OCI-LY7 (cell line): Measurements from ENCODE around the gene ESRRG. TPM values are rescaled to one million over a fixed set of nuclear protein-coding genes. Genes with fewer than 3 reads are reported as not detected.
"Not testable (repeated sequence)": the region's sequence is repeated elsewhere in the genome, so short reads cannot be mapped to it uniquely, and the experiment has no call there.

ENCODE experiments used
- BruUV-seq: library from RNA; stranded (reverse); fragments of 400-500 nt; replicated peaks from 2 replicates; lab custom pipeline; 2021; lab: Mats Ljungman, UMichigan
- CTCF ChIA-PET: fragments of 300-600 bp; sonication (Branson Sonifier 250); formaldehyde crosslinking; loops from one replicate; lab custom pipeline; 2022; ENCODE audit warnings: antibody characterized with exemption; ENCODE audit not compliant: unreplicated experiment; lab: Charles Lee
- POLR2A ChIA-PET: fragments of 300-600 bp; sonication (Branson Sonifier 250); formaldehyde crosslinking; loops from one replicate; lab custom pipeline; 2022; ENCODE audit warnings: antibody characterized with exemption; lab: Charles Lee
- DNase-seq: peaks from one replicate; pipeline ENCODE4 v3.0.0-alpha.2; 2015; ENCODE audit warnings: low spot score
- H2AFZ ChIP-seq: fragments of 200-600 bp; sonication (generic), shearing (Covaris generic); 2 replicates; pipeline ENCODE4 v1.6.1; 2014; ENCODE audit warnings: mild to moderate bottlenecking, antibody characterized with exemption, low read length, moderate library complexity
- H3K27ac ChIP-seq: fragments of 200-600 bp; sonication (generic); 2 replicates; pipeline ENCODE4 v1.5.1; 2014; ENCODE audit warnings: mixed run types, low read depth, mild to moderate bottlenecking, moderate library complexity, low read length, inconsistent platforms; ENCODE audit not compliant: poor library complexity, severe bottlenecking
- H3K36me3 ChIP-seq: fragments of 200-600 bp; sonication (generic); 2 replicates; pipeline ENCODE4 v1.6.1; 2014; ENCODE audit warnings: mild to moderate bottlenecking, antibody characterized with exemption, low read length, moderate library complexity, mixed read lengths; ENCODE audit not compliant: insufficient read depth
- H3K4me1 ChIP-seq: fragments of 200-600 bp; sonication (generic); 2 replicates; pipeline ENCODE4 v1.5.1; 2014; ENCODE audit warnings: mild to moderate bottlenecking, low read length; ENCODE audit not compliant: insufficient read depth, poor library complexity, severe bottlenecking
- H3K4me2 ChIP-seq: fragments of 200-600 bp; sonication (generic); 2 replicates; pipeline ENCODE4 v1.6.1; 2014; ENCODE audit warnings: mild to moderate bottlenecking, low read length
- H3K4me3 ChIP-seq: fragments of 200-600 bp; sonication (generic); 2 replicates; pipeline ENCODE4 v1.5.1; 2014; ENCODE audit warnings: mild to moderate bottlenecking, low read depth, low read length; ENCODE audit not compliant: poor library complexity, severe bottlenecking
- H3K79me2 ChIP-seq: fragments of 200-600 bp; sonication (generic); 2 replicates; pipeline ENCODE4 v1.6.1; 2016; ENCODE audit warnings: low read depth, mild to moderate bottlenecking, low read length, moderate library complexity, mixed read lengths; ENCODE audit not compliant: insufficient read depth
- H3K9me2 ChIP-seq: fragments of 200-600 bp; sonication (generic); 2 replicates; pipeline ENCODE4 v1.6.1; 2016; ENCODE audit warnings: mild to moderate bottlenecking, low read length, mixed read lengths; ENCODE audit not compliant: insufficient read depth
- H3K9me3 ChIP-seq: fragments of 200-600 bp; sonication (generic); 2 replicates; pipeline ENCODE4 v1.6.1; 2014; ENCODE audit warnings: mild to moderate bottlenecking, mixed run types, low read length, mixed read lengths
- H4K20me1 ChIP-seq: fragments of 200-600 bp; sonication (generic); 2 replicates; pipeline ENCODE4 v1.6.1; 2014; ENCODE audit warnings: mild to moderate bottlenecking, antibody characterized with exemption, low read length, moderate library complexity, mixed read lengths; ENCODE audit not compliant: insufficient read depth
- EZH2phosphoT487 ChIP-seq: fragments of 200-600 bp; sonication (generic); IDR thresholded peaks from 2 replicates; pipeline ENCODE4 v1.6.1; 2018; ENCODE audit warnings: low read depth, borderline replicate concordance, mild to moderate bottlenecking, mixed run types, antibody characterized with exemption, low read length, moderate library complexity, mixed read lengths
- intact Hi-C: fragments of 100-400 bp; cut with micrococcal nuclease; formaldehyde crosslinking; loops from one replicate; pipeline ENCODE4 v1.10.0; 2022; ENCODE audit not compliant: unreplicated experiment
- total RNA-seq, 2 experiments: library from RNA; depleted of rRNA in 1 of 2; stranded (reverse); fragments of >200 nt in 1 of 2; shearing (Covaris generic) in 1 of 2; gene quantifications; 2 replicates each; pipeline ENCODE4 v1.2.3, GENCODE V29; 2014 to 2022
- TF ChIP-seq, protein P1 (sequence below): fragments of 200-600 bp; sonication (generic); conservative IDR thresholded peaks from 2 replicates; pipeline ENCODE4 v1.5.1; 2014; ENCODE audit warnings: mild to moderate bottlenecking, antibody characterized with exemption, low read length, moderate library complexity, mixed read lengths

ESRRG gene
- total RNA-seq, 2 experiments from 2014 or later: not detected

DNA sequence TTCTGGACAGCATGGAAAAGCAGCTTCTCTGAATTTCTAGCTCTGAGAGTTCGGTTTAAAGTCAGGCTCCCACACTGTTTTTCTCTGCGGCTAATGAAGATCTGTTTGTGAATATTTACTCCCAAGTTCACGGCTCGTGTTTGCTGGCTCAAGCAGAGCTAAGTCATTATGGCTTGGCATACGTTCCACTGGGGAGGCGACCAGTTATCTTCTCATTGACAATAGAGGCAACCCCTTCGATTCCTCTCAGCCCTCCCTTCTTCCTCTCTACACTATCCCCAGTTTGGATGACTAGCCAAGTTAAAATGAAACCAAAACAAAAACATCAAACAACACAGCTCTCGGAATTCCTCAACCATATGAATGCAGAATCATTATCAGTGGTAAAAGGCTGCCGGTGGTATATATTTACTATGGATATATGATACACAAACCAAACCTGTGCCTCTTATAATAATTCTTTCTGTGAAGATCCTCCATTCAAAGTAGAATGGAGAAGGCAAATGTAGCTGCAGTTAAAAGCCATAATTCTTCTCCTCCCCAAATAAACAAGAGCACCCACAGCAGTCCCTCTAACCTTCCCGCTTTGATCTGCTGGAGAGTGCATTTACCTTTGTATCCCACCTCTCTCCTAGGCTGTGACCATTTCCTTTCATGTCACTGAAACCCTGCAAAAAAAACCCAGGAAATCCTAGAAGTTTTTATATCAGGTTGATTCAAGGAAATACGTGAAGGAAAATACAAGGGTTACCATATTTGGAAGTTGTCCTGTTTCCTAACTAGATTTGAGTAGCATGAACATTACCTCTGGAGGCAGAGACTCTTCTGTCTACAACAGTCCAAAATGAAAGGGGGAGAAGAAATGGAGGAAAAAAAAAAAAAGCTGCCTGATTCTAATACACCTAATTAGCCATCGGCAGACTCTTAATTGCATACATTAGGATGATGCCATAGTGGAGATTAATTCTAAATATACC lies 191.7 kb downstream of the ESRRG start:
- H4K20me1 ChIP-seq: no peaks in the 10 kb centered on the region
- H3K9me3 ChIP-seq: no peaks in the 10 kb centered on the region
- H3K79me2 ChIP-seq: no peaks in the 10 kb centered on the region
- POLR2A ChIA-PET: interaction anchor here (0.5 to 3.7 kb wide), 7 partner anchors 7 to 119 kb away, joined by 3 to 18 read pairs (median 4); no protein-coding TSS in a partner anchor
- no TSS peak for BruUV-seq
- no peaks in the 10 kb centered on the region for H3K36me3 ChIP-seq
- CTCF ChIA-PET: no interaction called here
- TF ChIP-seq EZH2phosphoT487: no peak
- TF ChIP-seq, protein P1, sequence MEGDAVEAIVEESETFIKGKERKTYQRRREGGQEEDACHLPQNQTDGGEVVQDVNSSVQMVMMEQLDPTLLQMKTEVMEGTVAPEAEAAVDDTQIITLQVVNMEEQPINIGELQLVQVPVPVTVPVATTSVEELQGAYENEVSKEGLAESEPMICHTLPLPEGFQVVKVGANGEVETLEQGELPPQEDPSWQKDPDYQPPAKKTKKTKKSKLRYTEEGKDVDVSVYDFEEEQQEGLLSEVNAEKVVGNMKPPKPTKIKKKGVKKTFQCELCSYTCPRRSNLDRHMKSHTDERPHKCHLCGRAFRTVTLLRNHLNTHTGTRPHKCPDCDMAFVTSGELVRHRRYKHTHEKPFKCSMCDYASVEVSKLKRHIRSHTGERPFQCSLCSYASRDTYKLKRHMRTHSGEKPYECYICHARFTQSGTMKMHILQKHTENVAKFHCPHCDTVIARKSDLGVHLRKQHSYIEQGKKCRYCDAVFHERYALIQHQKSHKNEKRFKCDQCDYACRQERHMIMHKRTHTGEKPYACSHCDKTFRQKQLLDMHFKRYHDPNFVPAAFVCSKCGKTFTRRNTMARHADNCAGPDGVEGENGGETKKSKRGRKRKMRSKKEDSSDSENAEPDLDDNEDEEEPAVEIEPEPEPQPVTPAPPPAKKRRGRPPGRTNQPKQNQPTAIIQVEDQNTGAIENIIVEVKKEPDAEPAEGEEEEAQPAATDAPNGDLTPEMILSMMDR: no peak
- H3K4me1 ChIP-seq: peaks cover 38% of the 10 kb centered on the region
- no peak overlapping the region for H3K4me3 ChIP-seq
- intact Hi-C loops: no loop called here
- no peak overlapping the region for H3K27ac ChIP-seq
- H3K9me2 ChIP-seq: no peaks in the 10 kb centered on the region
- peak overlapping the region; percentile 49; the same call in 1 of the 2 replicates for H2AFZ ChIP-seq
- peak overlapping the region; percentile 44 for H3K4me2 ChIP-seq
- no peak for DNase-seq

DNA sequence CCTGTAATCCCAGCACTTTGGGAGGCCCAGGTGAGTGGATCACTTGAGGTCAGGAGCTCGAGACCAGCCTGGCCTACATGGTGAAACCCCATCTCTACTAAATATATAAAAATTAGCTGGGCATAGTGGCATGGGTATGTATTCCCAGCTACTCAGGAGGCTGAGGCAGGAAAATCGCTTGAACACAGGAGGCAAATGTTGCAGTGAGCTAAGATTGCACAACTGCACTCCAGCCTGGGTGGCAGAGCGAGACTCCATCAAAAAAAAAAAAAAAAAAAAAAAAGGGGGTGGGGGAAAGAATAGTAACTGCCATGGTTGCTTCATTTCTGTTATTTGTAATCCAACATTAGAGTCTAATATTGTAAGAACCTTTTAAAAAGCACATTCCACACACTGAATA lies 193.4 kb downstream of the ESRRG start:
- H3K79me2 ChIP-seq, H3K27ac ChIP-seq, H4K20me1 ChIP-seq, H3K9me2 ChIP-seq, H3K4me3 ChIP-seq, CTCF ChIA-PET, H3K36me3 ChIP-seq, H3K4me2 ChIP-seq, BruUV-seq, H2AFZ ChIP-seq, DNase-seq, H3K9me3 ChIP-seq, intact Hi-C loops: not testable (repeated sequence)
- POLR2A ChIA-PET: interaction anchor here (0.6 to 1.2 kb wide), 5 partner anchors 10 to 1643 kb away, joined by 3 to 4 read pairs (median 4); partner anchors contain the start of gene GPATCH2
- peaks cover 42% of the 10 kb centered on the region for H3K4me1 ChIP-seq

DNA sequence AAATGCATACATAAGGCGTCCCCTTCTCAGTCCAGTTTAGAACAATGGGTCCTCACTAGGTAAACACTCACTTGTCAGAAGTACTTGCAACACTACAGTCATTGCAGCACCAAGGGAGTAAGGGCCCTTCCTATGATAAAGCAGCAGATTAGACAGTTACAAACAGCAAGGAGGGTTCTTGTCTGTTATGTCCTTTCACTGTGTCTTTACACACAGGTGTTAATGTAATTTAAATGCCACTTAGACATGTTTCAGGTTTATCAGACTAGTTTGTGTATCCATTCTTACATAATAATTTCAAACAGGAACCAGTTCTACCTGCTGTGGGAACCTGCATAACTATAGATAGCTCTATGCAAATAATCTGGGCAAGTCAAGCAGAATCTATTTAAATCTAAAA lies 194.4 kb downstream of the ESRRG start:
- no peaks in the 10 kb centered on the region for H4K20me1 ChIP-seq
- DNase-seq: peak; percentile 70
- no peaks in the 10 kb centered on the region for H3K9me2 ChIP-seq
- no peaks in the 10 kb centered on the region for H3K9me3 ChIP-seq
- H3K27ac ChIP-seq: peak overlapping the region; percentile 72
- H3K4me3 ChIP-seq: peak overlapping the region; percentile 32
- TF ChIP-seq, protein P1: no peak
- H3K79me2 ChIP-seq: no peaks in the 10 kb centered on the region
- H2AFZ ChIP-seq: 0 out of 2 replicates have a peak overlapping the region, but pooled peaks have one; percentile 24
- H3K36me3 ChIP-seq: no peaks in the 10 kb centered on the region
- H3K4me1 ChIP-seq: peaks cover 50% of the 10 kb centered on the region
- H3K4me2 ChIP-seq: peak overlapping the region; percentile 65
- ChIA-PET POLR2A (interaction anchor here (0.7 to 1.5 kb wide), 7 partner anchors 9 to 27 kb away, joined by 3 to 10 read pairs (median 4); no protein-coding TSS in a partner anchor), CTCF (no interaction called here)
- intact Hi-C loops: no loop called here
- BruUV-seq: no TSS peak
